Measurements from ENCODE around the gene FOXO3B.
"Not testable (repeated sequence)": the region's sequence is repeated elsewhere in the genome, so short reads cannot be mapped to it uniquely, and the experiment has no call there.

Gene FOXO3B

DNA sequence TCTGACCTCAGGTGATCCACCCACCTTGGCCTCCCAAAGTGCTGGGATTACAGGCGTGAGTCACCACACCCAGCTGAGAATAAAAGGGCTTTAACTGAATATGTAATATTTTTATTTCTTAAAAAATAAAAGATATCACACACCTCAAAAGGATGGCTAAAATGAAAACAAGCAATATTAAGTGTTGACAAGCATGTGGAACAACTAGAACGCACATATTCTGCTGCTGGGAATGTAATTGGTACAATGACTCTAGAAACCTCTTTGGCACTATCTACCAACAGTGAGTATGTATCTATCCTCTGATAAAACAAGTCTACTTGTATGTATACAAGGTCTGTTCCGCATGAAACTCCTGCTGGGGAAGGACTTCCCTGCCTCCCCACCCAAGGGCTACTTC, 5.2 kb downstream of the FOXO3B start:
- not testable (repeated sequence) for H3F3A ChIP-seq (ENCODE audit: control insufficient read depth, insufficient read depth); H3K9me2 ChIP-seq (replicated peaks; ENCODE audit: control insufficient read depth, low read length); H3K27ac ChIP-seq (ENCODE audit: low read depth, low read length); H3K79me2 ChIP-seq (ENCODE audit: control insufficient read depth, low read length); H4K20me1 ChIP-seq (ENCODE audit: control insufficient read depth, insufficient read depth, low read depth, low read length); H3K9me3 ChIP-seq (ENCODE audit: control insufficient read depth, insufficient read depth, low read length); H3K27me3 ChIP-seq (ENCODE audit: control insufficient read depth, low read length); H3K4me1 ChIP-seq (ENCODE audit: control insufficient read depth, low read length); H3K4me2 ChIP-seq (ENCODE audit: low read length); H3K4me3 ChIP-seq (ENCODE audit: low read length)
- peaks cover 24% of the 10 kb centered on the region for H3K36me3 ChIP-seq (ENCODE audit: control insufficient read depth, low read length)

DNA sequence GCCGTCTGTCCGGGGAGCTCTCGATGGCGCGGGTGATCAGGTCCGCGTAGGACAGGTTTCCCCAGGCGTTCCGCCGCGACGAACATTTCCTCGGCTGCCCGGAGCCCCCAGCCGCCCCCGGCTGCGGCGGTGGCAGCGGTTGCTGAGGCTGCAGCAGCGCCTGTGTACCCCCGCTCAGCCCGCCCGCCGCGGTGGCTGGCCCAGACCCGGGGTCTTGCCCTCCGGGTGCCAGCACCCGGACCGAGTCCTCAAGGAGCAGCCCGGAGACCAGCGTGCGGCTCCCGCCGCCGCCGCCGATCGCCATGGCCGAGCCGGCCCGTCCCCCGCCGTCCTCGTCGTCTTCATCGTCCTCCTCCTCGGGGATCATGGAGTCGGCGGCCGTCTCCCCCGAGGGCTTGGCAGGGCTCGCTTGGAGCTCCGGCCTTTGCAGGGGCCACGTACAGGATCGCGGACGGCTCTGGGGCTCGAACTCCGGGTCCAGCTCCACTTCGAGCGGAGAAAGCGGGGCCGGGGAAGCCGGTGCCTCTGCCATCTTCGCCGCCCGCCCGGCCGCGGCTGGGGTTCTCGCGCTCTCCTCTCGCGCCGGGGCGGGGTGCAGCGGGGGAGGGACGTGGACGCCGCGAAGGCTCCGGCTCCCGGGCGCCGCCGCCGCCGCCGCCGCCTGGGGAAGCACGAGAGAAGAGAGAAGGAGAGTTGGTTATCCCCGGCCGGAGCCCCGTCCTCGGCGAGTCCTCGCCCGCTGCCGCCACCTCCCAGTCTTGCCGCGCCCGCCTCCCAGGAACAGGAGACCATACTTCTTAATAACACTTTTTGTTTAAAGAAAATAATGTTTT, 9.5 kb downstream of the FOXO3B start:
- peaks cover 45% of the 10 kb centered on the region for H3K36me3 ChIP-seq (ENCODE audit: control insufficient read depth, low read length)
- not testable (repeated sequence) for H3K9me2 ChIP-seq (replicated peaks; ENCODE audit: control insufficient read depth, low read length); H4K20me1 ChIP-seq (ENCODE audit: control insufficient read depth, insufficient read depth, low read depth, low read length); H3K27ac ChIP-seq (ENCODE audit: low read depth, low read length); H3K4me2 ChIP-seq (ENCODE audit: low read length); H3K27me3 ChIP-seq (ENCODE audit: control insufficient read depth, low read length); H3K4me1 ChIP-seq (ENCODE audit: control insufficient read depth, low read length); H3K4me3 ChIP-seq (ENCODE audit: low read length); H3F3A ChIP-seq (ENCODE audit: control insufficient read depth, insufficient read depth); H3K9me3 ChIP-seq (ENCODE audit: control insufficient read depth, insufficient read depth, low read length); H3K79me2 ChIP-seq (ENCODE audit: control insufficient read depth, low read length)

DNA sequence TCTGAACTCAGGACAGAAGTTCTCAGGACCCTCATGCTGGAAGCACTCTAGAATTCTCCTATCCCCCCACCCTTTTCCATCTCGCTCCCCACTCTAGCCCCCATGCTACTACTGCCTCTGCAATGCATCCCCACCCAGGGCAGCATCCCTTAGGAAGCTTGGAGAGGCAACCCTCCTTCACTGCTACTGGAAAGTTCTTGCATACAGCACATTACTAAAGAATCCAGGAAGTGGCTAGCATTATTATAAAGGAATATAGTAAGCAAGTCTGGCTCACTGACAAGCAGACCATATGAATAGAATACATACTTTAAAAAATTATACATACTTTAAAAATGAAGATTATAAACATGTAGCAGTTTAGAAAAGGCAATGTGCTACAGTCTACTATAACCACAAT, 13.5 kb downstream of the FOXO3B start:
- not testable (repeated sequence) for H3K79me2 ChIP-seq (ENCODE audit: control insufficient read depth, low read length); H4K20me1 ChIP-seq (ENCODE audit: control insufficient read depth, insufficient read depth, low read depth, low read length); H3K4me3 ChIP-seq (ENCODE audit: low read length); H3K27ac ChIP-seq (ENCODE audit: low read depth, low read length); H3K9me2 ChIP-seq (replicated peaks; ENCODE audit: control insufficient read depth, low read length); H3K27me3 ChIP-seq (ENCODE audit: control insufficient read depth, low read length); H3F3A ChIP-seq (ENCODE audit: control insufficient read depth, insufficient read depth); H3K9me3 ChIP-seq (ENCODE audit: control insufficient read depth, insufficient read depth, low read length); H3K4me1 ChIP-seq (ENCODE audit: control insufficient read depth, low read length); H3K4me2 ChIP-seq (ENCODE audit: low read length)
- H3K36me3 ChIP-seq (ENCODE audit: control insufficient read depth, low read length), result peaks cover 34% of the 10 kb centered on the region

DNA sequence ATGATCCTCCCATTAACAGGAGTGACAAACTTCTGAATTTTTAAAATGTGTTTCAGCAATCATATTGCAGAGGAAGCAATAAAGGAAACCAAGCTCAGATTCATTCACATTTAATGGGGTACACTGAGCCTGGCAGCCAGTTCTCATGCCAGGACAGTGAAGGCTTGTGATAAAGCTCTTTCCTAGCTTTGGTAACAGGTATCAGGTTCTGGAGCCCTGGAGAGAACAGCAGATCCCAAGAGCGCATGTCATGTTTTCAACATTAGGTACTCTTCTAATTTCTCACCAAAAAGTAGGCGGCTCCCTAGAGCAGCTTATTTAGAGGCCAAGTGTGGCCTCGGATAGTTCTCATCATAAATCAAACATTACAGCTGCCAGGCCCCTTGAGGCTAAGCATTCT, 14.6 kb downstream of the FOXO3B start:
- H3K27me3 ChIP-seq (ENCODE audit: control insufficient read depth, low read length); H3F3A ChIP-seq (ENCODE audit: control insufficient read depth, insufficient read depth): not testable (repeated sequence)

DNA sequence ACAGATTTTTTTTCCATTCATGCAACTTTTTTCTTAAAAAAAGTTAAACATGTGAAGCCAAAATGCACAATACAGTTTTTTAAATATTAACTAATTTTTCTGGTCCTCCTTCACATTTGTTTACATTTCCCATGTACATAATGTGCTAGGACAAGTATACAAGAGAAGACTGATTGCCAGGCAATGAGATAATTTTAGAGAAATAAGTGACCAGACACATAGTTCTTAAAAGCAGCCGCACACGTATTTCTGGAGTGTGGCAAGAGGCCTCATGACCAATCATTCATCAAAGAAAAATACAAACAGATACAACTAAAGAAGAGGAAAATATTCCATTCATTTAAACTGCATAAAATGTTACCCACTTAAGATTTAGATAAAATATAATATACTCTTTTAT, 15.8 kb downstream of the FOXO3B start:
- not testable (repeated sequence) for H3F3A ChIP-seq (ENCODE audit: control insufficient read depth, insufficient read depth); H3K9me2 ChIP-seq (replicated peaks; ENCODE audit: control insufficient read depth, low read length); H3K79me2 ChIP-seq (ENCODE audit: control insufficient read depth, low read length); H3K4me2 ChIP-seq (ENCODE audit: low read length); H3K4me1 ChIP-seq (ENCODE audit: control insufficient read depth, low read length); H4K20me1 ChIP-seq (ENCODE audit: control insufficient read depth, insufficient read depth, low read depth, low read length); H3K4me3 ChIP-seq (ENCODE audit: low read length); H3K27ac ChIP-seq (ENCODE audit: low read depth, low read length); H3K27me3 ChIP-seq (ENCODE audit: control insufficient read depth, low read length)
- Histone ChIP-seq H3K36me3 (ENCODE audit: control insufficient read depth, low read length) (peaks cover 22% of the 10 kb centered on the region), H3K9me3 (ENCODE audit: control insufficient read depth, insufficient read depth, low read length) (peaks cover 15% of the 10 kb centered on the region)

More for the DNA sequence above, 14.6 kb downstream of the FOXO3B start:
- H3K4me2 ChIP-seq (ENCODE audit: low read length); H3K9me3 ChIP-seq (ENCODE audit: control insufficient read depth, insufficient read depth, low read length); H4K20me1 ChIP-seq (ENCODE audit: control insufficient read depth, insufficient read depth, low read depth, low read length); H3K79me2 ChIP-seq (ENCODE audit: control insufficient read depth, low read length); H3K27ac ChIP-seq (ENCODE audit: low read depth, low read length); H3K4me3 ChIP-seq (ENCODE audit: low read length); H3K4me1 ChIP-seq (ENCODE audit: control insufficient read depth, low read length); H3K9me2 ChIP-seq (replicated peaks; ENCODE audit: control insufficient read depth, low read length): not testable (repeated sequence)
- peaks cover 31% of the 10 kb centered on the region for H3K36me3 ChIP-seq (ENCODE audit: control insufficient read depth, low read length)

DNA sequence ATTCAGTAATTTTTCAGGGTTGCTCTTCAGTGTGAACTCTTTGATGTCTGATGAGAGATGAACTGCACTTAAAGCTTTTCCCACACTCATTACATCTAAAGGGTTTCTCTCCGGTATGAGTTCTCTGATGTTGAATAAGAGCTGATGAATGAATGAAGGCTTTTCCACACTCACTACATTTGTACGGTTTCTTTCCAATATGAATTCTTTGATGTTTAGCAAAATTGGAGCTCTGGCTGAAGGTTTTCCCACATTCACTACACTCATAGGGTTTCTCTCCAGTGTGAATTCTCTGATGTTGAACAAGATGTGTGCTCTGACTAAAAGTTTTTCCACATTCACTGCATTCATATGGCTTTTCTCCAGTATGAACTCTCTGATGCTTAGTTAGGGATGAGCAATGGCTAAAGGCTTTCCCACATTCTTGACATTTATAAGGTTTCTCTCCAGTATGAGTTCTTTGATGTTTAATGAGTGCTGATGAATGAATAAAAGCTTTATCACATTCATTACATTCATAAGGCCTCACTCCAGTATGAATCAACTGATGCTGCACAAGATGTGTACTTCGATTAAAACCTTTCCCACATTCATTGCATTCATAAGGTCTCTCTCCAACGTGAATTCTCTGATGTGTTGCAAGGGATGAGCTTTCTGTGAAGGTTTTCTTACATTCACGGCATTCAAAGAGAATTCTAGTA, 20.0 kb downstream of the FOXO3B start:
- peaks cover 15% of the 10 kb centered on the region for H3K9me3 ChIP-seq (ENCODE audit: control insufficient read depth, insufficient read depth, low read length)
- H3K79me2 ChIP-seq (ENCODE audit: control insufficient read depth, low read length); H3K36me3 ChIP-seq (ENCODE audit: control insufficient read depth, low read length); H3K4me1 ChIP-seq (ENCODE audit: control insufficient read depth, low read length); H3K27ac ChIP-seq (ENCODE audit: low read depth, low read length); H3K4me2 ChIP-seq (ENCODE audit: low read length); H3K4me3 ChIP-seq (ENCODE audit: low read length); H3K9me2 ChIP-seq (replicated peaks; ENCODE audit: control insufficient read depth, low read length); H3K27me3 ChIP-seq (ENCODE audit: control insufficient read depth, low read length); H4K20me1 ChIP-seq (ENCODE audit: control insufficient read depth, insufficient read depth, low read depth, low read length); H3F3A ChIP-seq (ENCODE audit: control insufficient read depth, insufficient read depth): not testable (repeated sequence)

DNA sequence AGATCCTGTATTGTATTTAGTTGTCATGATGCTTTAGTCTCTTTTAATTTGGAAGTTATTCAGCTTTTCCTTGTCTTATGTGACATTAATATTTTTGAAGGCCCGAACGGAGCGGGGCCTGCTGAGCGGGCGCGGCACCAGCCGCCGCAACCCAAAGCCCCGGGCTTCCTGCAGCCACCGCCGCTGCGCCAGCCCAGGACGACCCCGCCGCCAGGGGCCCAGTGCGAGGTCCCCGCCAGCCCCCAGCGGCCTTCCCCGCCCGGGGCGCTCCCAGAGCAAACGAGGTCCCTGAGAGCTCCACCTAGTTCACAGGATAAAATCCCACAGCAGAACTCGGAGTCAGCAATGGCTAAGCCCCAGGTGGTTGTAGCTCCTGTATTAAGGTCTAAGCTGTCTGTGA, 32.0 kb downstream of the FOXO3B start:
- not testable (repeated sequence) for H3K27ac ChIP-seq (ENCODE audit: low read depth, low read length); H3K4me3 ChIP-seq (ENCODE audit: low read length); H3K9me2 ChIP-seq (replicated peaks; ENCODE audit: control insufficient read depth, low read length); H3K27me3 ChIP-seq (ENCODE audit: control insufficient read depth, low read length); H3K36me3 ChIP-seq (ENCODE audit: control insufficient read depth, low read length); H3K9me3 ChIP-seq (ENCODE audit: control insufficient read depth, insufficient read depth, low read length); H3K4me1 ChIP-seq (ENCODE audit: control insufficient read depth, low read length); H4K20me1 ChIP-seq (ENCODE audit: control insufficient read depth, insufficient read depth, low read depth, low read length); H3K79me2 ChIP-seq (ENCODE audit: control insufficient read depth, low read length); H3K4me2 ChIP-seq (ENCODE audit: low read length); H3F3A ChIP-seq (ENCODE audit: control insufficient read depth, insufficient read depth)

DNA sequence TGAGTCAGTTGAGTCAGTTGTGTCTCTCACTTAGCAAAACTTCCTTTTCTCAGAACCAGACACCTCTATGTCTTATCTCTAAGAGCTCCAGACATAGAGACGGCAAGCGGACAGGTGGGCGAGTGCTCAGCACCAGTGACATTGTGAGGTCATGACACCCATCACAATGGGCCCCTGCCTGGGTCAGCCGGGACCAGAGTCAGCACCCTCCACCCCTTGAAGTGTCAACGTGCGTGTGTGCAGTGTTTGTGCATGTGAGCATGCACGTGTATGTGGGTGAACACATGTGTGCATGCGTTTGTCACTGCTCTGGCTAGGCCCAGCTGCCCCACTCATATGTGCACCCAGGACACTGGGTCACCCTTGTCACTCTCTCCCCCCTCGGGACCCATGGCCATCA, 37.8 kb downstream of the FOXO3B start, which contains the start of gene TBC1D28:
TBC1D28 (minus strand) TSS at position 101 of the 400 bp plus-strand sequence. CDS start 3,039 bp downstream, outside the sequence.
- H3K9me2 ChIP-seq (replicated peaks; ENCODE audit: control insufficient read depth, low read length); H3K36me3 ChIP-seq (ENCODE audit: control insufficient read depth, low read length); H3K9me3 ChIP-seq (ENCODE audit: control insufficient read depth, insufficient read depth, low read length); H3K79me2 ChIP-seq (ENCODE audit: control insufficient read depth, low read length); H3F3A ChIP-seq (ENCODE audit: control insufficient read depth, insufficient read depth); H3K4me1 ChIP-seq (ENCODE audit: control insufficient read depth, low read length); H3K27ac ChIP-seq (ENCODE audit: low read depth, low read length); H3K4me3 ChIP-seq (ENCODE audit: low read length); H4K20me1 ChIP-seq (ENCODE audit: control insufficient read depth, insufficient read depth, low read depth, low read length); H3K4me2 ChIP-seq (ENCODE audit: low read length); H3K27me3 ChIP-seq (ENCODE audit: control insufficient read depth, low read length): not testable (repeated sequence)

Measured in DOHH2 (cell line).